NCI-H146 treated with DMSO at 0.1 percent for 48 hours (cell line): Measurements from ENCODE around the gene PBX2.
A peak's percentile ranks its signal among the peaks of the same experiment; 100 is the strongest.
"Not testable (repeated sequence)": the region's sequence is repeated elsewhere in the genome, so short reads cannot be mapped to it uniquely, and the experiment has no call there.

ENCODE experiments used
- DNase-seq: peaks from one replicate; lab custom pipeline; 2025; ENCODE audit not compliant: unreplicated experiment; lab: John Stamatoyannopoulos, UW

Gene PBX2

GRCh38 chr6:32151863-32152768, 37.9 kb downstream of the PBX2 start, which contains the start of gene PRRT1:
PRRT1 (minus strand) TSS chr6:32151939; CDS start chr6:32151827, 112 bp downstream.
- DNase-seq: no peak

- no peak for DNase-seq
These were observed 38.7 kb downstream of the PBX2 start for GRCh38 chr6:32151181-32151862.

GRCh38 chr6:32149932-32150870, 39.8 kb downstream of the PBX2 start:
- DNase-seq: no peak

DNA sequence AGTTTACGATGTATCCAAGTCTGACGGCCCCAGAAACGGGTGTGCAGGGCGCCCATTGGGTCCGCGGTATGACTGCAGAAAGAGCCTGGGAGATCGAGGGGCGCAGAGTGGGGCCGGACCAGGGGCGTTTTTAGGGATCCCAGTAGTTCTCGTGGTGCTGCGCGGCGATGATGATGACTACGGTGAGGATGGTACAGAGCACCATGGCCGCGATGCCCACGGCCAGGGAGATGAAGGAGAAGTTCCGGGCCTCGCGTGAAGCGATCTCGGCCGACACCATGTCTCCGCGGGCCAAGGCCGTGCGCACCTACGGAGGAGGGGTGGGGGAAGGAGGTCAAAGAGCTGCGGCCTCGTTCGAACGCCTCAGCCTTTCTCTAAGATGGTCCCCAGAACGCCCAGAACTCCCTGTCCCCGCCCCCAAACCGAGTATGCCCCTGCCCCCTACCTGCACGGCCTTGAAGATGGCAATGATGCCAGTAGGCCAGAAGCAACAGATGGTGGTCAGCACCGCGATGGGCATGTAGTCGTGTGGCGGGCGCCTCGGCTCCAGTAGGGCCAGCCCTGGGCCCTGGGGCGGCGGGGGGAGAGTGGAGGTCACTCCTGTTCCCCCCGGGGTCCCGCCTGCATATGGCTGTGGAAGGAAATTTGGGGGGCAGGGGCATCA, 40.8 kb downstream of the PBX2 start:
- no peak for DNase-seq

DNA sequence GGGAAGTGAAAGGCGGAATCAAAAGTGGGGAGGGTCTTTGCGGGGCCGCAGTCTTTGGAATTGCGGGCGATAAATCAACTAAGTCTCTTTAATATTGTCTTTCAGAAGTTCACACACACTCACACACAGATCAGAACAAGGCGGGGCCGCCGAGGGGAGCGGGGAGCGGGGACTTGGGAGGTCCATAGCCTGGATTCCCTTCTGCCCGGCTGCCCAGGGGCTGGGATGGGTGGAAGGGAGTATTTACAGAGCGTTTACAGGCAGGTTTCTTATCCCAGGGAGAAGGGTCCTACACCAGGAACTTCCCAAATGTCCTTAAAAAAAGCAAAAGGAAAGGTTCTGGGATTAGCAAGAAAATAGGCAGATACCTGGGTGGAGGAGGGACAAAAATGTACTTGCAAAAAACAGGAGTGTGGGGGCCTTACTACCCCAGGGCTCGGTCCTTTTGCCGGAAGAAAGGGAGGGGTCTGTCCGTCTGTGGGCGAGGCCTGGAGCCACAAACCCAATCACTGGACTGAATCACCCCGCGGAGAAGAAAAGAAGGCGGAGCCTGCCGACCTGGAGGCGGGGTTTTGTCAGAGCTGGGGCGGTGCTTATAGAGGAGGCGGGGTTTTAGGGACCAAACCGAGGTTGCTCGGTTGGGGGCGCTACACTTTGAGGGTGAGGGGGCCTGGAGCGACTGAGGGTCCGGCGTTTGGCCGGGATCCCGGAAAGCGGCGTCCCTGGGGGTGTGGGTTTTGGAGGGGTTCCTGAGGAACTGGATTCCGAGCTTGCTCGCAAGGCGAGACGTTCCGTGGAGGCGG, 41.5 kb downstream of the PBX2 start:
- peak; percentile 29 for DNase-seq

- no peak for DNase-seq
These were observed 42.4 kb downstream of the PBX2 start for GRCh38 chr6:32147401-32148132.

DNA sequence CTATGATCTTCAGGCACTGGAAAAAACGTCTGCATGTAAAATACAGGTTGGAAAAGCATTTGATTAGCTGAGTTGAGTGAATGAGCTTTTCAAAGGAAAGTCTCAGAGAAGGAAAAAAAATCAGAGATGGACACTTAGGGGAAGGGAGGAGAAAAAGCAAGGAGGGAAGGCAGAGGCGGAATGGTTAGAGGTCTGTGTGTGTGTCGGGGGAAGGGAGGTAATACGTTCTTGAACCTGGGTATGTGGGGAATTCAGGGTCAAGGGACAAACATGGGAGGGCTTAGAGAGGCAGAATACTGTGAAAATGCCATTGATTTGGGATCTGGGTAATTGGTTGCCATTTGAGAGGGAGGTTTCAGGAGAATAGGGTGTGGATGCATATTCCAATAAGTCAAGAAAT, 43.3 kb downstream of the PBX2 start:
- DNase-seq: no peak

DNA sequence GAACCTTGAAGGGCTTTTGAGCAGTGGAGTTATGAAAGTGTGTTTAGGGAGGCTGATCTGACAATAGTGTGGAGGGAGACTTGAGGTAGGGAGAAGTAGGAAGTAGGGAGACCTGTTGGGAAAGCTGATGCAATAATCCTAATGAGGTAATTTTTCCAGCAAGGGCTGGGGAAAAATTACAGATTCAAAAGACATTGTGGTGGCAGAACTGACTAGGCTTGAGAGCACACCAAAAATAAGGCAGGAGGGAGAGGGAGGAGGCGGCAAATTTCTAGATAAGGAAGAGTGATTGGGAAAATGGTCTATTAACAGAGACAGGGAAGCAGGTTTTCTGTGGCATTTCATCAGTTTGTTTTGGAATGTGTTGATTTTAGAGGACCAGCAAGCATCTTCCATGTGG, 43.7 kb downstream of the PBX2 start:
- DNase-seq: no peak

GRCh38 chr6:32144238-32144637, 45.8 kb downstream of the PBX2 start:
- DNase-seq: not testable (repeated sequence)

DNA sequence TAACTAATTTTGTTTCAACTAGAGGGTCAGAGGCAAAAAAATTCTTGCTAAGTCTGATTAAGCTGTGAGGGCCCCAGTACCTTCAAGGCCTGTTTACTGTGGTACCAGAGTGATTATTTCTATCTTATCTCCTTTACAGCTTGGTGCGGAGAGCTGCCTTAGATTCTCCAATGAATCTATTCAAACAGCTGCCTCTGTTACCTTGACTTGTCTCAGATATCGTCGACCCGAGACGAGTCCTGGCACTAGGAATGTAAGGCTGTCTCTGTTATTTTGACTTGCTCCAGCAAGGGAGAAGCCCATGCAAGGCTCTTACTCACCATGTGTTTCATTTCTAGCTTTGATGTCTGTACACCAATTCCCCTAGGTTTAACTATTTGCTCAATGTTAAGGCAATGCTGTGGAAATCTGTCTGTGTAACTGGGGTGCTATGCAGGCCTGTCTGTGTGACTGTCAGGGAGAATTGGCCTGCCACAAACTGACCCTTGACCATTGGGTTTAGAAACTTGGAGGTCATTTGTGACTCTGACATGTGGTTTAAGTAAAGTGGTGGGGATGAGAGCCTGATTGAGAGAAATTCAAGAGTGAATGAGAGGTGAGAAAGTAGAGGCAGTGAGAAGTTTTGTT, 49.5 kb downstream of the PBX2 start:
- DNase-seq: no peak

DNA sequence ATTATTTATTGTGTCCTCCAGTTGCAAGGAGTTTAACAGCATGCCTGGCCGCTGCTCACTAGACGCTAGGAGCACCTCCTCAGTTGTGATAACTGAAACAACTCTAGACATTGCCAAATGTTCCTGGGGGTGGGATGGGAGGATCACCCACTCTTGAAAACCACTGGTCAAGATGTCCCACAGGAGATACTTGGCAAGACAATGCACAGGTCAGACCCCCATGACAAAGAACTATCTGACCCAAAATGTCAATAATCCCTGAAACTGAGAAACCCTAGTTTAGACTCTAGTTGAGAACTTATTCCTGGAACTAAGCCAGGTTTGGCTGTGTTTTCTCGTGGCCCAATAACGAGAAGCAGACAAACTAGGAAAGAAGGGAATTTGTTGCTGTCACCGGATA, 50.4 kb downstream of the PBX2 start:
- no peak for DNase-seq

DNA sequence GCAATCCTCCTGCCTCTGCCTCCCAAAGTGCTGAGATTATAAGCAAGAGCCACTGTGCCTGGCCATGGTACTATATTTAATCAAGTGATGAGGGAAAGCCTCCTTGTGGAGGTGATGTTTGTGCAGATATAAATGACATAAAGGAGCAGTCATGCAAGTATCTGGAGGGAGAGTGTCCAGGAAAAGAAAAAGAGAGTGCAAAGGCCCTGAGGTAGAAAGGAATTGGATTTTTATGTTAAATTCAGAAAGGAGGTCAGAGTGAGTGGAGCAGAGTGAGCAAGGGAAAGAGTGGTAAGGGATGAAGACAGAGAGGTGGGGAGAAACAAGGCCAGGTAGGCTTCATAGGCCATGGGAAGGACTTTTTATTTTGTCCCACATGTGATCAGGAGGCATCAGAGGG, 52.5 kb downstream of the PBX2 start:
- no peak for DNase-seq
